Measurements from ENCODE around the gene CCDC13. TPM values are rescaled to one million over a fixed set of nuclear protein-coding genes. Genes with fewer than 3 reads are reported as not detected.

CCDC13 gene
- total RNA-seq, 1 donor from 2014 or later, result 0.40 TPM

DNA sequence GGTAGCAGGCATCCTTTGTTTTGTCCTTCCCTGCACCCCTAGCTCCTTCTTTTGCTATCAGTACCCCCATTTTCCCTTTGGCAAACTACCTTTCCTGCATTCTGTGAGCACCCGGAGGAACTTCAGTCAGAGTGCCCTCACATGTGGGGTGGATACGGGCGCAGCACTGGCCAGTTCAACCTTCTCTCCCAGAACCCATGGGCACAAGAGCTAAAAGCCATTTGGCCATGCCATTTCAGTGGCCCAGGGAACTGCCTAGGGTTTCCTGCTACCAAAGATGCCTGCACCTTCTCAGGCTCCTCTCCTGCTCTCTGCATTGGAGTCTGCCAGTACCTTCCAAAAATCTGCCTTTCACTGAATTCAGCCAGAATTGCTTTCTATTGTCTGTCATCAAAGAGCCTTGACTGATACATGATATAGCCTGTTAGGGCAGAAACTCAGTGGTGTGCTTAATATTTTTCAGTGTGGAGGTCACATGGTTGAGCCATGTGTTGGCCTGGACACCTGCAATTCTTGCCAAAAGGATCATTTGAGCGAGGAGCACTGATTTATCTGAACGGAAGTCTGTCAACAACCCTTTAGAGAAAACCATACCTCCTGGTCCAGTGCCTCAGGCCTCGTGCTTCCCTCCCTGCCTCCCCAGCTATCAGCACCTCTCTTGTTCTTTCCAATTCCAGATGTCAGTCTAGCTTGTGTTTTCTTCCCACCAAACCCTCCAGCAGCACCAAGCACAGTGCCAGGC, 43.5 kb downstream of the CCDC13 start:
- no peak for TF ChIP-seq CTCF (IDR thresholded peaks at IDR 0.05)
- H3K9me3 Mint-ChIP-seq (ENCODE audit: low read depth), result peaks cover 4% of the 10 kb centered on the region
- H3K4me3 Mint-ChIP-seq (ENCODE audit: unreplicated experiment), result no peak overlapping the region
- peaks cover 8% of the 10 kb centered on the region for H3K27me3 Mint-ChIP-seq (ENCODE audit: low read depth)
- DNase-seq (ENCODE audit: low spot score), result no peak
- H3K36me3 Mint-ChIP-seq (ENCODE audit: low read depth), result peaks cover 2% of the 10 kb centered on the region
- H3K4me1 Mint-ChIP-seq (ENCODE audit: low read depth), result no peaks in the 10 kb centered on the region
- no peak overlapping the region for H3K27ac Mint-ChIP-seq (ENCODE audit: unreplicated experiment)

GRCh38 chr3:42728668-42729364, 44.2 kb downstream of the CCDC13 start:
- peaks cover 4% of the 10 kb centered on the region for H3K9me3 Mint-ChIP-seq (ENCODE audit: low read depth)
- TF ChIP-seq CTCF (IDR thresholded peaks at IDR 0.05), result no peak
- H3K36me3 Mint-ChIP-seq (ENCODE audit: low read depth), result peaks cover 2% of the 10 kb centered on the region
- H3K27ac Mint-ChIP-seq (ENCODE audit: unreplicated experiment), result no peak overlapping the region
- no peak overlapping the region for H3K4me3 Mint-ChIP-seq (ENCODE audit: unreplicated experiment)
- H3K27me3 Mint-ChIP-seq (ENCODE audit: low read depth), result peaks cover 11% of the 10 kb centered on the region
- H3K4me1 Mint-ChIP-seq (ENCODE audit: low read depth), result no peaks in the 10 kb centered on the region
- DNase-seq (ENCODE audit: low spot score), result no peak

DNA sequence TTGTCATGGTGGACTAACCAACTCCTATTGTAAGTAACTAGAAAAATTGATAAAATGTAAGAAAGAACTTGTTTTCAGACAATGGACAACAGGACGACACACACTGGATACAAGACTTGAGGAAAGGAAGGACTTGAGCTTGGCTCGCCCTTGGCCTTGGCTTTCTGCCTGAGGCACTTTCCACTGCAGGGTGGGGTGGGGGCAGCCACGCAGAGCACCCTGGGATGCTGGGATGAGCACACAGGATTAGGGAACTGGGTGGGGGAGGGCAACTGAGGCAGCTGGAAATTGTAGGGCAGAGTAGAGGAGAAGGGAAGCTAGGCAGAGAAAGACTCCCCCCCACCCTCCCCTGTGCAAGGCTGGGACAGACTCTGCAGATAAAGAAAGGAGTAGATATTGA, 45.0 kb downstream of the CCDC13 start:
- peaks cover 2% of the 10 kb centered on the region for H3K36me3 Mint-ChIP-seq (ENCODE audit: low read depth)
- no peak overlapping the region for H3K4me3 Mint-ChIP-seq (ENCODE audit: unreplicated experiment)
- no peak for TF ChIP-seq CTCF (IDR thresholded peaks at IDR 0.05)
- H3K27ac Mint-ChIP-seq (ENCODE audit: unreplicated experiment), result no peak overlapping the region
- DNase-seq (ENCODE audit: low spot score), result no peak
- H3K27me3 Mint-ChIP-seq (ENCODE audit: low read depth), result peaks cover 11% of the 10 kb centered on the region
- H3K9me3 Mint-ChIP-seq (ENCODE audit: low read depth), result peaks cover 4% of the 10 kb centered on the region
- no peaks in the 10 kb centered on the region for H3K4me1 Mint-ChIP-seq (ENCODE audit: low read depth)

DNA sequence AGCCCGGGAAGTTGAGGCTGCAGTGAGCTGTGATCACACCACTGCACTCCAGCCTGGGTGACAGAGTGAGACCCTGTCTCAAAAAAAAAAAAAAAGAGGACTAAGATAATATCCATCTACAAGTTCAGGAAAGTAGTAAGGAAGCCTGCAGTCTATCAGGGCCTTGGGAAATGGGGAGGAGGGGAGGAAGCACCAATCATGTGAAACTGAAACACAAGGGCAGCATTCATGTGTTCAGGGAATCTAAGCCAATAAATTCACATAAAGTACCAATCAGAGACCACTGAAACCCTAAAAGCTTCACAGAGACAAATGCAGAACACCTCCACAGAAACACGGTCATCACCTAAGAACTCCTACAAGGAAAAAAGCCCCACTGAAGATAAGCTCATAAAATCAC, 47.6 kb downstream of the CCDC13 start:
- no peak for TF ChIP-seq CTCF (IDR thresholded peaks at IDR 0.05)
- DNase-seq (ENCODE audit: low spot score), result no peak
- peaks cover 19% of the 10 kb centered on the region for H3K27me3 Mint-ChIP-seq (ENCODE audit: low read depth)
- H3K9me3 Mint-ChIP-seq (ENCODE audit: low read depth), result peaks cover 4% of the 10 kb centered on the region
- H3K36me3 Mint-ChIP-seq (ENCODE audit: low read depth), result peaks cover 2% of the 10 kb centered on the region
- H3K4me1 Mint-ChIP-seq (ENCODE audit: low read depth), result no peaks in the 10 kb centered on the region
- H3K27ac Mint-ChIP-seq (ENCODE audit: unreplicated experiment), result no peak overlapping the region
- no peak overlapping the region for H3K4me3 Mint-ChIP-seq (ENCODE audit: unreplicated experiment)

GRCh38 chr3:42723219-42723618, 49.8 kb downstream of the CCDC13 start:
- Mint-ChIP-seq H3K36me3 (ENCODE audit: low read depth) (peaks cover 2% of the 10 kb centered on the region), H3K27me3 (ENCODE audit: low read depth) (peaks cover 25% of the 10 kb centered on the region), H3K4me3 (ENCODE audit: unreplicated experiment) (no peak overlapping the region), H3K4me1 (ENCODE audit: low read depth) (no peaks in the 10 kb centered on the region), H3K9me3 (ENCODE audit: low read depth) (no peaks in the 10 kb centered on the region), H3K27ac (ENCODE audit: unreplicated experiment) (no peak overlapping the region)
- TF ChIP-seq CTCF (IDR thresholded peaks at IDR 0.05), result no peak
- DNase-seq (ENCODE audit: low spot score), result no peak

Other genes with a start within 250 kb of the CCDC13 start
- gene SEC22C, start 191.3 kb downstream of the CCDC13 start, total RNA-seq, result 49.8 to 55.8 TPM (median 55.0 TPM) in 3 replicates
- 13.5 to 18.5 TPM (median 14.5 TPM) in 3 replicates for gene SS18L2, start 182.4 kb downstream of the CCDC13 start, total RNA-seq
- gene NKTR, start 172.6 kb downstream of the CCDC13 start, total RNA-seq, result 49.7 to 71.5 TPM (median 50.0 TPM) in 3 replicates
- gene ZBTB47, start 119.6 kb downstream of the CCDC13 start, total RNA-seq, result 38.8 to 44.4 TPM (median 40.0 TPM) in 3 replicates
- gene KLHL40, start 87.7 kb downstream of the CCDC13 start, total RNA-seq, result not detected in 3 replicates
- not detected in 3 replicates for gene HHATL, start 70.5 kb downstream of the CCDC13 start, total RNA-seq
- gene HIGD1A, start 31.2 kb upstream of the CCDC13 start, total RNA-seq, result 78.6 to 89.7 TPM (median 78.7 TPM) in 3 replicates
- gene ACKR2, start 36.2 kb upstream of the CCDC13 start, total RNA-seq, result 0.41 to 1.2 TPM (median 1.0 TPM) in 3 replicates
- gene CYP8B1, start 102.6 kb upstream of the CCDC13 start, total RNA-seq, result not detected in 3 replicates
- not detected in 3 replicates for gene ZNF662, start 132.9 kb upstream of the CCDC13 start, total RNA-seq
- gene GASK1A, start 206.1 kb upstream of the CCDC13 start, total RNA-seq, result 0.17 TPM in 1 of 3 replicates, not detected in the others